ENCODE measurements around the gene ARRDC2. TPM values are rescaled to one million over a fixed set of nuclear protein-coding genes. Genes with fewer than 3 reads are reported as not detected.

The ARRDC2 gene
- total and polyA plus RNA-seq, 2 of the 13 experiments (the other 11 are each of a cell fraction or from before 2014, with no cell fraction given), result 2.1 to 3.4 TPM

DNA sequence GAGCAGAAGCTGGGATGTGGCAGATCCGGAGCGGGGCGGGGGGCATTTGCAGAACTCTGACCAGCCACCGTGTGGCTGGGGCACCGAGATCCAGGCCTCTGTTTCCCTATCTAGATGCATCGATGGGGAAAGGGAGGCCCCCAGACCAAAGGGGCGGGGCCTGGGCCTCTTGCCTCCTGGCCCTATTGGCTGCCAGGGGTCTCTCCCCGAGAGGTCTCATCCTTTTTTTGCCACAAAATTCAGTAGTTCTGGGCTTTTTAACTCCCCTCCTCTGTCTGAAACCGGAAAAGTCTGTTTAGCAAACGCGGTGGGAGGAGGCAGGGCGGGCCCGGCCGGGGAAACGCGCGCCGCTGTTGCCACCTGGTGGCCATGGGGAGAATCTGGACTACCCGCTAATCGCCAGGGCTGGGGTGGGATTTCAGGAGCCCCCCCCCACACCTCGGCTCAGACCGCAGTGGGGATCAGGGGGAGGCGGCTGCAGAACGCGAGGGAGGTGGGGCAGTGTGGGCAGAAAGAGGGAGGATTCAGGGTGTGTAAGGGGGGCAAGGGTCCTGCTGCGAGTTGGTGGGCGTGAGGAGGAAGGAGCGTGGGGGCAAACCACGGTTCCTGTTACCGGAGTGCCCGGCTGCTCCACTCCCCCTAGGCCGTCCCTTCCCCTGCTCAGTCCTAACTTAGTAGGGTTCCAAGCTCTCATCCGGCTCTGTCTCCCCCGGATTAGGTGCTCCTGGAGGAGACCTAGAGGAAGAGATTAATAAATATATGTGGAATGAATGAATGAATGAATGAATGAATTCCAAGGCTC is 50.4 kb downstream of the ARRDC2 start (continued):
- TF ChIP-seq, protein P1, sequence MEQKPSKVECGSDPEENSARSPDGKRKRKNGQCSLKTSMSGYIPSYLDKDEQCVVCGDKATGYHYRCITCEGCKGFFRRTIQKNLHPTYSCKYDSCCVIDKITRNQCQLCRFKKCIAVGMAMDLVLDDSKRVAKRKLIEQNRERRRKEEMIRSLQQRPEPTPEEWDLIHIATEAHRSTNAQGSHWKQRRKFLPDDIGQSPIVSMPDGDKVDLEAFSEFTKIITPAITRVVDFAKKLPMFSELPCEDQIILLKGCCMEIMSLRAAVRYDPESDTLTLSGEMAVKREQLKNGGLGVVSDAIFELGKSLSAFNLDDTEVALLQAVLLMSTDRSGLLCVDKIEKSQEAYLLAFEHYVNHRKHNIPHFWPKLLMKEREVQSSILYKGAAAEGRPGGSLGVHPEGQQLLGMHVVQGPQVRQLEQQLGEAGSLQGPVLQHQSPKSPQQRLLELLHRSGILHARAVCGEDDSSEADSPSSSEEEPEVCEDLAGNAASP (CRISPR knock-in tag; IDR thresholded peaks at IDR 0.05; ENCODE audit: borderline replicate concordance), result no peak
- TF ChIP-seq, protein P2, sequence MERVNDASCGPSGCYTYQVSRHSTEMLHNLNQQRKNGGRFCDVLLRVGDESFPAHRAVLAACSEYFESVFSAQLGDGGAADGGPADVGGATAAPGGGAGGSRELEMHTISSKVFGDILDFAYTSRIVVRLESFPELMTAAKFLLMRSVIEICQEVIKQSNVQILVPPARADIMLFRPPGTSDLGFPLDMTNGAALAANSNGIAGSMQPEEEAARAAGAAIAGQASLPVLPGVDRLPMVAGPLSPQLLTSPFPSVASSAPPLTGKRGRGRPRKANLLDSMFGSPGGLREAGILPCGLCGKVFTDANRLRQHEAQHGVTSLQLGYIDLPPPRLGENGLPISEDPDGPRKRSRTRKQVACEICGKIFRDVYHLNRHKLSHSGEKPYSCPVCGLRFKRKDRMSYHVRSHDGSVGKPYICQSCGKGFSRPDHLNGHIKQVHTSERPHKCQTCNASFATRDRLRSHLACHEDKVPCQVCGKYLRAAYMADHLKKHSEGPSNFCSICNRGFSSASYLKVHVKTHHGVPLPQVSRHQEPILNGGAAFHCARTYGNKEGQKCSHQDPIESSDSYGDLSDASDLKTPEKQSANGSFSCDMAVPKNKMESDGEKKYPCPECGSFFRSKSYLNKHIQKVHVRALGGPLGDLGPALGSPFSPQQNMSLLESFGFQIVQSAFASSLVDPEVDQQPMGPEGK (CRISPR knock-in tag; IDR thresholded peaks at IDR 0.05), result peak; percentile 96
- no peak for TF ChIP-seq ZNF33A (CRISPR knock-in tag; IDR thresholded peaks at IDR 0.05; ENCODE audit: borderline replicate concordance)
- 0 out of 2 replicates have a peak, but pooled peaks have one; percentile 51 for TF ChIP-seq JUN (CRISPR knock-in tag; IDR thresholded peaks at IDR 0.05)
- TF ChIP-seq ZFX (CRISPR knock-in tag; IDR thresholded peaks at IDR 0.05; ENCODE audit: low read depth), result peak; percentile 43; the same call in 1 of the 2 replicates
- TF ChIP-seq, protein P3, sequence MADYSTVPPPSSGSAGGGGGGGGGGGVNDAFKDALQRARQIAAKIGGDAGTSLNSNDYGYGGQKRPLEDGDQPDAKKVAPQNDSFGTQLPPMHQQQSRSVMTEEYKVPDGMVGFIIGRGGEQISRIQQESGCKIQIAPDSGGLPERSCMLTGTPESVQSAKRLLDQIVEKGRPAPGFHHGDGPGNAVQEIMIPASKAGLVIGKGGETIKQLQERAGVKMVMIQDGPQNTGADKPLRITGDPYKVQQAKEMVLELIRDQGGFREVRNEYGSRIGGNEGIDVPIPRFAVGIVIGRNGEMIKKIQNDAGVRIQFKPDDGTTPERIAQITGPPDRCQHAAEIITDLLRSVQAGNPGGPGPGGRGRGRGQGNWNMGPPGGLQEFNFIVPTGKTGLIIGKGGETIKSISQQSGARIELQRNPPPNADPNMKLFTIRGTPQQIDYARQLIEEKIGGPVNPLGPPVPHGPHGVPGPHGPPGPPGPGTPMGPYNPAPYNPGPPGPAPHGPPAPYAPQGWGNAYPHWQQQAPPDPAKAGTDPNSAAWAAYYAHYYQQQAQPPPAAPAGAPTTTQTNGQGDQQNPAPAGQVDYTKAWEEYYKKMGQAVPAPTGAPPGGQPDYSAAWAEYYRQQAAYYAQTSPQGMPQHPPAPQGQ (CRISPR knock-in tag; IDR thresholded peaks at IDR 0.05; ENCODE audit: borderline replicate concordance), result no peak
- TF ChIP-seq ELF1 (CRISPR knock-in tag; IDR thresholded peaks at IDR 0.05), result peak; percentile 56
- TF ChIP-seq HNRNPLL (IDR thresholded peaks at IDR 0.05; ENCODE audit: low read depth, low read length, poor library complexity, severe bottlenecking), result peak; percentile 36
- peak; percentile 84 for TF ChIP-seq KDM2A (CRISPR knock-in tag; IDR thresholded peaks at IDR 0.05; ENCODE audit: borderline replicate concordance, low read depth)
- no peak for TF ChIP-seq MAZ (IDR thresholded peaks at IDR 0.05; ENCODE audit: borderline replicate concordance, low read depth, low read length)
- peak; percentile 70 for TF ChIP-seq MAZ (CRISPR knock-in tag; IDR thresholded peaks at IDR 0.05; ENCODE audit: low read depth)
- no peak for TF ChIP-seq ZFP36 (IDR thresholded peaks at IDR 0.05; ENCODE audit: borderline replicate concordance, low read depth, low read length, partially characterized antibody)
- no peak for TF ChIP-seq GATA4 (IDR thresholded peaks at IDR 0.05; ENCODE audit: borderline replicate concordance, low read depth)
- TF ChIP-seq KDM1A (CRISPR knock-in tag; IDR thresholded peaks at IDR 0.05), result no peak
- TF ChIP-seq, protein P4, sequence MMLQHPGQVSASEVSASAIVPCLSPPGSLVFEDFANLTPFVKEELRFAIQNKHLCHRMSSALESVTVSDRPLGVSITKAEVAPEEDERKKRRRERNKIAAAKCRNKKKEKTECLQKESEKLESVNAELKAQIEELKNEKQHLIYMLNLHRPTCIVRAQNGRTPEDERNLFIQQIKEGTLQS (CRISPR knock-in tag; IDR thresholded peaks at IDR 0.05), result no peak
- no peak for TF ChIP-seq TBX3 (IDR thresholded peaks at IDR 0.05; ENCODE audit: borderline replicate concordance)
- no peak for TF ChIP-seq KLF12 (CRISPR knock-in tag; IDR thresholded peaks at IDR 0.05; ENCODE audit: borderline replicate concordance)
- no peak for TF ChIP-seq ZNF563 (CRISPR knock-in tag; IDR thresholded peaks at IDR 0.05)
- 0 out of 2 replicates have a peak, but pooled peaks have one; percentile 9 for TF ChIP-seq ZBTB38 (CRISPR knock-in tag; IDR thresholded peaks at IDR 0.05)
- no peak for TF ChIP-seq ZNF274 (CRISPR knock-in tag; IDR thresholded peaks at IDR 0.05)
- TF ChIP-seq HNF4G (IDR thresholded peaks at IDR 0.05; ENCODE audit: borderline replicate concordance, low read depth, low read length), result no peak
- no peak for TF ChIP-seq HNF4G (CRISPR knock-in tag; IDR thresholded peaks at IDR 0.05; ENCODE audit: borderline replicate concordance, low read depth)
- no peak for TF ChIP-seq CEBPG (CRISPR knock-in tag; IDR thresholded peaks at IDR 0.05)
- no peak for TF ChIP-seq KLF13 (CRISPR knock-in tag; IDR thresholded peaks at IDR 0.05)
- no peak for TF ChIP-seq YEATS2 (CRISPR knock-in tag; IDR thresholded peaks at IDR 0.05; ENCODE audit: borderline replicate concordance)
